ENCODE measurements around the gene NACC1.
"Not testable (repeated sequence)": the region's sequence is repeated elsewhere in the genome, so short reads cannot be mapped to it uniquely, and the experiment has no call there.

NACC1 gene

DNA sequence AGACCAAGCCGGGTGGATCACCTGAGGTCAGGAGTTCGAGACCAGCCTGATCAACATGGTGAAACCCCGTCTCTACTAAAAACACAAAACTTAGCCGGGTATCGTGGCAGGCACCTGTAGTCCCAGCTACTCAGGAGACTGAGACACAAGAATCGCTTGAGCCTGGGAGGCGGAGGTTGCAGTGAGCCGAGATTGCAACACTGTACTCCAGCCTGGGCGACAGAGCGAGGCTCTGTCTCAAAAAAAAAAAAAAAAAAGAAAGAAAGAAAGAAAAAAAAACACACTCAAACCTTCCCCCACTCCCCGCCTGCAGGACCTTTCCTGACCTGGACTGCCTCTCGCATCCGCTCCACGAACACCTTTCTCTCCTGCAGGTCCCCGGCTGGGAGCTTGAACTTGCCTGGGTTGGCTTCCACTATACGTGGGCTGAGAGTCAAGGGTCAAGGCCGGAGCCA is 31.1 kb downstream of the NACC1 start:
- DNase-seq: not testable (repeated sequence)

GRCh38 chr19:13149628-13150186 is 31.6 kb downstream of the NACC1 start:
- DNase-seq: peak; percentile 32 to 50

DNA sequence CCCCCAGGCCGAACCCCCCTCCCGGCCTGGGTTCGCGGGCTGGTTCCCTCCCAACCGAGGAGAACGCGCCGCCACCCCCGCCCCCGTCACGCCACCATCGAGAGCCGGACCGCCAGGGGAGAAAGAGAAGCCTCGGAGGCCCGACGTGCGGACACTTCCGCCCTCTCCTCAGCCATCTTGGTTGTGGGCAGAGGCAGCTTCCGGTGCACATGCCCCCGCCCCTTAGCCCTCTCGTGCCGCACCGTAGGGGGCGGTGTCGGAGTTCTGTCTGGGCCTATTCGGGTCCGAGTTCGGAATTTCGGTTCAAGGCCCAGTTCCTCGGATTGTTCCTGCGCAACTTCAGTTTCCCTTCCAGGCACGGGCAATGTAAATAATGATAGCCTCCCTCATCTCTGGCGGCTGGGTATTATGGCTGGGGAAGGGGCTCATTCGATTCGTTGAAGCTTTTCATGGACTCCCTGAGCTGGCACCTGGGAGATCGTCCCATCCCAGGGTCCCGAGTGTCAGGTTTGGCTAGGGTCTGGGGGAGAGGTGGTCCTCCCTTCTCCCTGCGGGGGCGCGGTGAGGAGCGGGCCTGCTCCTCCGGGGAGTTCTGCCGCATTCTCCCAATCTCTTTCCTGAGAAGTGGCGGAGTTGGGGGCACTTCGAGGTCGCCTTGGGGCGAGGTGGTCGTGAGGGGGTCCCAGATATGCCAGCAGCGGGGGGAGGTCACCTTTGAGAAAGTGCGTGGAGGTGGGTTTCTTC is 32.3 kb downstream of the NACC1 start, which contains the start of the genes IER2 and STX10:
IER2 (plus strand) TSS at position 225 of the 744 bp plus-strand sequence. CDS start 2,776 bp downstream, outside the sequence.
STX10 (minus strand) TSS at position 189 of the 744 bp plus-strand sequence. CDS start 202 bp downstream, outside the sequence.
- peak; percentile 84 to 94 for DNase-seq

DNA sequence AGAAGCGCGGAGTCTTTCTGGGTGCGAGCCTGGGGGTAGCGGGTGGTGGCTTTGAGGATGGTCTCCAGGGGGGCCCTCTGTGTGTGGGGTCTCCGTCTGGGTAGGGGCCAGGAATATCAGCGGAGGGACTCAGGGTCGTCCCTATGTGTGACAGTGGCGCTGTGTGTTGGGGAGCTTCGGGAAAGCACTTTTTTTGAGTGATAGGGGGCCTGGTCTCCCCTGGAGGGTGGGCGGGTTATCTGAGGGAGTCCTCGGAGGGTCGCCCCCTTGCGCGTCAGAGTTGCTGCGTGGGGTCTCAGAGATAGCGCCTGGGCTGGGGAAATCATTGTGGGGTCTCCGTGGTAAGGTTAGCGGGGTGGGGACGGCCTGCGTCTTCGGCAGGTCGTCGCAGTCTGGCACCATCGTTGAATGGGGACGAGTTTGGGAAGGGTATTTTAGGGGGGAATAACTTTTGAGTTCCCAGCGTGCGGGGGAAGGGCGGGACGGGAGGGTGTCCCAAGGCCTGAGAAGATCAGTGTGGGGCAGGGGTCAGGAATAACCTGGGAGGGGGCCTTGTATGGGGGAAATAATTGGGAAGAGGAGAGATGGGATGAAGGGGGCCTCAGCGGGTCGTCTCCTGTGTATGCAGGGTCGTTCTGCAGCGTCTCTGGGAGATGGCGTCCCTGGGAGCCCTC is 33.0 kb downstream of the NACC1 start:
- no peak for DNase-seq

DNA sequence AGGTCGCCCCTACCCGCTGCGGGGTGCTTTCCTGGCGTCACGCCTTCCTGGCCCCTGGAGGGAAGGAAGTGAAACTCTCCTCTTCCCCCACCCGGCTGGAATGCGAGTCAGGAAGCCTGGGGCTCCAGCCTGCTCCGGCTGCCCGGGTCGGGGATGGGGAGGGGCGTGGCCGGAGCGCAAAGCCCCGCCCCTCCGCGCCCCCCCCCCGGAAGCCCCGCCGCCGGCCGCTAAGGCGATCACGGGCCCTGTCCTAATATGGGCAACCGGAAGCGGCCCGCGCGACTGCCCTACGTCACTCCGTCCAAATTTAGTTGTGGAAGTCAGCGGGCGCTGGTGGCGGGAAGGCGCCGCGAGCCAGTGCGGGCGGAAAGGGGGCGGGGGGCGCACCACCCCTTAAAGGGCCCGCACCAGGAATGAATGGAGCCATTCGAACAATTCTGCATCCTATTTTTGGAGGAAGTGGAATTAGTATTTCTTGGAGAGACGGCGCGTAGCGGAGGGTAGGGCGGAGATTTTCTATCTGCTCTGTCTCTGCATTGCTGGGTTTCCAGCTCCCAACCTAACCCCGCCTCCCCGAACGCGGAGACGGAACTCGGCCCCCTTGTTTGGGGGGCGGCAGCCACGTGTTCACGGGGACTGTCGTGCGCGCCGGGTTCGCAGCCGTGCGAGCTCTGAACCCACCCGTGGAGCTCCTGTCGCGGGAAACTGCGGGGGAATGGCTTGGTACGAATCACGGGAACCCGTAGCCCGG is 33.7 kb downstream of the NACC1 start:
- DNase-seq: peak; percentile 96 to 97

GRCh38 chr19:13152356-13152973 is 34.4 kb downstream of the NACC1 start:
- no peak for DNase-seq

DNA sequence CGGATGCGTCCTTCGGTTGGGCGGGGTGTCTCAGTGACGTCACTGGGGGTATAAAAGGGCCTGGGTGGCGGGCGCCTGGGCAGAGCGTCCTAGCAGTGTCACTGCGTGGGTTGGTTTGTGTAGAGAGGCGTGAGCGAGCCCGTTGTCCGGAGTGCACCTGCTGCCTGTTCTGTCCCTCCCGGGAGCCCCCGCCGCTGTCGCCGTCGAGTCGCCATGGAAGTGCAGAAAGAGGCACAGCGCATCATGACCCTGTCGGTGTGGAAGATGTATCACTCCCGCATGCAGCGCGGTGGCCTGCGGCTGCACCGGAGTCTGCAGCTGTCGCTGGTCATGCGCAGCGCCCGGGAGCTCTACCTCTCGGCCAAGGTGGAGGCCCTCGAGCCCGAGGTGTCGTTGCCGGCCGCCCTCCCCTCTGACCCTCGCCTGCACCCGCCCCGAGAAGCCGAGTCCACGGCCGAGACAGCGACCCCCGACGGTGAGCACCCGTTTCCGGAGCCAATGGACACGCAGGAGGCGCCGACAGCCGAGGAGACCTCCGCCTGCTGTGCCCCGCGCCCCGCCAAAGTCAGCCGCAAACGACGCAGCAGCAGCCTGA is 35.0 kb downstream of the NACC1 start:
- DNase-seq: peak; percentile 94 to 95

DNA sequence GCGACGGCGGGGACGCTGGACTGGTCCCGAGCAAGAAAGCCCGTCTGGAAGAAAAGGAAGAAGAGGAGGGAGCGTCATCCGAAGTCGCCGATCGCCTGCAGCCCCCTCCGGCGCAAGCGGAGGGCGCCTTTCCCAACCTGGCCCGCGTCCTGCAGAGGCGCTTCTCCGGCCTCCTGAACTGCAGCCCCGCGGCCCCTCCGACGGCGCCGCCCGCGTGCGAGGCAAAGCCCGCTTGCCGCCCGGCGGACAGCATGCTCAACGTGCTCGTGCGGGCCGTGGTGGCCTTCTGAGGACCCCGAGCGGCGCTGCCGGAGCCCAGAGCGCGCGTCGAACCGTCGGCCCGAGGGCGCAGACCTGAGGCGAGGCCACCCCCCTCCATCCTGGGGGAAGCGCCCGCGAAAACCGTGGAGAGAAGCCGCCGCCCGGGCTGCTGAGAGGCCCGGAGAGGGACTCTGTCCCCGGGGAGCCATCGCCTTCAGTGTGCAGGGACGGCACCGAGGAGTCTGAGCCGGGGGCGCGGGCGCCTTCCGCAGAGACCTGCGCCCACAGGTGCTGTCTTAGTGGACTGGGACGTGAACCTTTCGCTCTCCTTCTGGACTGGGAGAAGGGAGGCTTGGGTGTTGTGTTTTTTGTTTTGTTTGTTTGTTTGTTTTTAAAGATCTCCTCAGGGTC is 35.6 kb downstream of the NACC1 start:
- peak; percentile 27 to 35 for DNase-seq

DNA sequence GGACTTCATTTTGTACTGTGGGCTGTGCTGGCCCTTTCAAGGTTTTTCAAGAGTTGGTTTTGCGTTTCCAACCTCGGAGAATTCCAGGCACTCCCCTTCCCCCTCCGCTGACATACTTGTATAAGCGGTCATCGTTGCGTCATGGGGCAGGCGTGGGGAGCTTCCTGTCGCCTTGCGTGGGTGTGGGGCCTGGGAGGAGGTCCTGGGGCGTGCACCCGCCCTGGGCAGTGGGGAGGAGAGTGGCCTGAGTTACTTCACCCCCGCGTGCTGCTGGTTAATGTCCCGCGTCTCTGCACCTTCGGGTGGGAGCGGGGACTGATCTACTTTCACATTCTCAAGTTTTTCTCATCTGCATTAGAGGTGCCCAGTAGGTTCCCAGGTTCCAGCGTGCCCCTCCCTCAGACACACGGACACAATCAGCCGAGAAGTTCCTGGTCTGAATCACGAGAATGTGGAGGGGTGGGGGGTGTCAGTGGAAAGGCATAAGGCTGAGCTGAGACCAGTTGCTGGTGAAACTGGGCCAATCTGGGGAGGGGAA is 36.2 kb downstream of the NACC1 start:
- peak; percentile 17 to 63 for DNase-seq

GRCh38 chr19:13154911-13155471 is 36.9 kb downstream of the NACC1 start:
- DNase-seq: peak; percentile 56 to 71

DNA sequence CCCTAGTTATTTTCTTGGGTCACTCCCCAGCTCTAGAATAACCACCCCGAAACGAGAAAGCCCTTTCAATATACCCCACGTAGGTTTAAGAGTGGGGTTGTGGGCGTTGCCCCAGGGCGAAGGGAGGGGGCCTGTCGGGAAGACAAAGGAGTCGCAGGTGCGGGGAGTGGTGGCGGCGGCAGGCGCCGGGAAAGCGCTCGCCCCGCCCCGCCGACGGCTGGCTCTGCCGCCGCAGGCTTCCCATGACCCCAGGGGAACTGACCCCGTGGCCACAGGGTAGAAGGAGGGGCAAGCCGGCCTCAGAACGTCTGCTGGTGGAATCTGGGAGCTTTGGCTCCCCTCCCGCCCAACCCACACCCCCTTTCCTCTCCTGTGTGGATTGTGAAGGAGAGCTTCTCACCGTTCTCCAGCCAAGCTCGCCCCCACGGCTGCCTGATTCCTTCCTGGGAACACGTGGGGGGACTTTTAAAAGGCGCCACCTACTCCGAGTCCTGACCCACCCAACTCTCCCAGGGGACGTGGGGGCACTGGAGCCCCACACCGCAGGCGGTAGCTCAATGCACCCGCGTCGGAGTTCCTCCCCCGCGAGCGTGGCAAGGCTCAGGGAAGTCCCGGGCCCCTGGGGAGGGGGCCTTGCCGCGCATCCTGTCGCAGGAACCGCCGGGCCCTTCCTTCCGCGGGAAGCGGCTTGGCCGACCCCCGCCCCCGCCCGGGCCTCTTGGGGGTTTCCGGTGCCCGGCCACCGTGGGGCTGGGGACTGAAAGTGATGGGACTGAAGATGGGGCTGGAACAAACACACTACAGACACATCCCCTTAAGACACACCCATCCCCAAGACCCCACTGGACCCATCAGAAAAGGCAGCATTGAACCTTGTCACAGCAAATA is 37.7 kb downstream of the NACC1 start:
- DNase-seq: peak; percentile 29 to 51

- DNase-seq: no peak
Observed at GRCh38 chr19:13159713-13160112, 41.6 kb downstream of the NACC1 start.

- DNase-seq: no peak
Observed at GRCh38 chr19:13160557-13160956, 42.5 kb downstream of the NACC1 start.

- DNase-seq: peak; percentile 86 to 89
Observed at GRCh38 chr19:13162724-13163608, 44.9 kb downstream of the NACC1 start.

- DNase-seq: peak in 1 of 2 experiments; percentile 22
Observed at GRCh38 chr19:13163609-13164342, 45.7 kb downstream of the NACC1 start.

DNA sequence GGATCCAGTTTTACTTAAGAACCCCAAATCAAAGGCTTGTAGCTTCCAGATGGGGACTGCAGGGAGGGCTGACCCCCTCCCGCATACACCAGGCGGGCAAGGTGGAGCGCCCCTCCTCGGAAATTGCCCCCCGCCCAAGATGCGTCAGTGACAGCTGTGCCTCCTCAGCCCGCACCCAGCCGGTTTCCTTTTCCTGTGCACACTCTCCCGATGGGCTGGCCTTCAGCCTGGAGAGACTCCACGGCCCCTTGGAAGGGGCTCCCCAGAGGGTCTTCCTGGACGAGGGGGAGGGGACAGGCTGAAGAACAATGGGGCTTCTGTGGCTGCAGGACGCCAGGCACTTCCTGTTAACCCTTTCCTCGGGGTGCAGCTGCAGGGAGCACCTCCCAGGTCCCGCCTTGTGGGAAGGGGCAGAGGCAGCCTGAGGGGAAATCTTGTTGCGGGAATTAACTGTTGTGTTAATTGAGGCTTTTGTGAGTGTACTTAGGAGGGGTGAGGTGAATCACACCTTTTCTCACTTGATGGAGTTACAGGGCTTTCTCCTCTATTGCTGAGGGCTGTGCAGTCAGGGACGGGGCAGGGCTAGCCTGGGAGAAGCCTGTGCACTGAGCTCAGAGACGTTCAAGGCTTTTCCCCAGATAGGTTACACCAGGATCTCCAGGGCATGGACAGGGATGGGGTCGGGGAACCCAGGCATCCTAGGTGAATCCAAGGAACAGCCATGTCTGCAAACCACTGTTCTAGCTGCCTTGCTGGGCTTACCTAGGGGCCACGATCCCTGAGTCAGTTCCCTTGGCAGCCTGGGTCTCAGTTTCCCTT is 46.5 kb downstream of the NACC1 start:
- peak; percentile 70 to 79 for DNase-seq
